HG03442 (cell line): ENCODE results near the gene NAT16.

Source experiments
- ATAC-seq: cut with Tn5 transposase; IDR thresholded peaks from one replicate; pipeline ENCODE4 v1.9.1; 2021; ENCODE audit warnings: mild to moderate bottlenecking, moderate library complexity; ENCODE audit not compliant: unreplicated experiment

NAT16 gene

GRCh38 chr7:101172005-101172853, 7.9 kb downstream of the NAT16 start:
- no peak for ATAC-seq

- no peak for ATAC-seq
These were observed 8.7 kb downstream of the NAT16 start for GRCh38 chr7:101171442-101171837.

DNA sequence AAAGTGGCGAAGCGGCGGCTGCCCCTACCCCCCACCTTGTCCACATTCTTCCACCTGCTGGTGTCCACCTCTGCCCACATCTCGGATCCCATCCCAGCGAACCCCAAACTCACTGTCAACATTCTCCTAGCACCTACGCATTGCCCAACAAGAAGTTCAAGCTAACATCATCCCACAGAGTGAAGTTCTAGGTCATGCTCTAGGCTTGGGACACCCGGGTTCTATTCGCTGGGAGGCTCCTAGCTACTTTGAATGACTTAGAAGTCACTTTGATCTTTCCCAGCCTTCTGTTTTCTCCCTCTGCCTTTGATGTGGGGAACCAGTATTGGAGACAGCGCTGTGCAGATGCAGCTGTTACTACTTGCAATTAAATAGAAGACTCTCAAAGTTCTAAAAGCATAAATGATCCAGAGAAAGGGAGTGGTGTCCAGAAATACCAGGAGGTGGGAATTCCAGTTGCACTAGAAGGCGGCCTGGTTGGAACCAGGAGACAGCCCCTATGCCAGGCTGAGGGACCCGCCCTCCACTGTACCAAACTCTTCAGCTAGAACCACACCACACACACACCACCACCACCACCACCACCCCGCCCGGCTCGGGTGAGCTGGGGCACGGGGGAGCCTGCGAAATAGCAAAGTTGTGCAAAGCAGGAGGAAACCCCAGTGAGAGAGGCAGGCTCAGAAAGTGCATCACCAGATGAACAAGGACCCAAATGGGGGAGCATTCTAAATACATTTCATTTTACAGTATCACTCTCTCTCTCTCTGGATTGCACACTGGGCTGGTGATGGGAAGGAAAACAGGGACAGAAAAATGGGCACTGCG, 9.3 kb downstream of the NAT16 start:
- no peak for ATAC-seq

- ATAC-seq, result no peak
These were observed 10.1 kb downstream of the NAT16 start for GRCh38 chr7:101169838-101170551.

DNA sequence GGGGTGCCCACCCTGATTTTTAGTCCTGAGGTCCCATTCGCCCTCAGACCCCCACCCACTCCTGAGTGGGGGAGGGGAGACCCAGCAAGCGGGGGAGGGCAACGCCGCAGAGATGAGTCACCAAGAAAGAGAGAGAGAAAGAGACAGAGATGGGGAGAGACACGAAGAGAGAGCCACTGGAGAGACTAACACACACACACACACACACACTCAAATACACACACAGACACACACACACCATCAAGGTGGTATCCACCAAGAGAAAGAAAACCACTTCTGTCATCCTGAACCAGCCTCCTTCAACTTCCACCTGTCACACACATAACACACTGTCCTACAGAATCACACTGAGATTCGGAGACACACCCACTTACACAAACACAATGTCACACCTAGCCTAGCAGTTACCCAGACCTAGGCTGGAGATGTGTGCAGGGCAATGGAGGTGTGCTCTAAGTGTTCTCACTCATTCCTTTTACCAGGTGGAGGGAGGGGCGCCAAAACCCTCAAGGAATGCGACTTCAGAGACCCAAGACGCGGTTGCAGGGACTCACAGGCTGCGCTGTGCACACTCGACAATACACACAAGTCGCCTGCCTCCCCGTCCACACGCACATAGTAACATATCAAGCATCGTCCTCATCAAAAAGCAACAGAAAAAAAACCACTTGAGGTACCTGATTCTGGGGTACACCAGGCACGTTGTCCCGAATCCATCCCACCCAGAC, 10.8 kb downstream of the NAT16 start:
- no peak for ATAC-seq

- no peak for ATAC-seq
These were observed 11.6 kb downstream of the NAT16 start for GRCh38 chr7:101168412-101169049.

GRCh38 chr7:101167645-101168411, 12.3 kb downstream of the NAT16 start:
- ATAC-seq, result no peak

DNA sequence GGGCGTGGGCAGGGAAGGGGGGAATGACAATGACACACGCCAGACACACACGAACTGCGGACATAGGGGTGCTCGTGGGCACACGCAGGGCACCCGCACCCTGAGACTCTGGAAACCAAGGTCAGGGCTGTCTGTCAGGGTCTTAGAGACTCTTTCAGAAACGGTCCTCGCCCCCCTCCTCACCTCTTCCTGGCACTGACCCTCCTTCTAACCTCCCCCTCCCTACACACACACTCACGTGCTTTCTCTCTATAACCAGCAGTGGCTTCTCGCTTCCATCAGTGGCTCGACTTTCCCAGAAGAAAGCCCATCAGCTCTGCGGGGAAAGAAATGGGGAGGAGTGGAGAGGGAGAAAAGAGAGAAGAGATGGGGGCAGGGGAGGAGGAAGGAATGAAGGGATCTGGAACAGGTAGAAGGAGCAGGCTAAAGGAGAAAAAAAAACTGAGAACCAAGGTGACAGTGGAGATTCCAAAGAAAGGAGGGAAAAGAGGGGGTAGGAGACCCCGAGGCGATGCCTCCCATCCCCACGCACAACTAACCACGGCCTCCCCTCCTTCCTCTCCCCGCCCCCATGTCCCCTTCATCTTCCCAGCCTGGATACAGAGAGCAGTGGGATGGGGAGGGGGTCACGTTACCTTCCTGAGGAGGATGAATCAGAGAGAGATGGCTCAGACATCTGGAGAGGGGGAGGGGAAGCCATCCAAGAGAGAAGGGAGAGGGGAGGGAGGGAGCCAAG, 13.0 kb downstream of the NAT16 start:
- no peak for ATAC-seq

GRCh38 chr7:101166648-101166908, 13.5 kb downstream of the NAT16 start:
- no peak for ATAC-seq

DNA sequence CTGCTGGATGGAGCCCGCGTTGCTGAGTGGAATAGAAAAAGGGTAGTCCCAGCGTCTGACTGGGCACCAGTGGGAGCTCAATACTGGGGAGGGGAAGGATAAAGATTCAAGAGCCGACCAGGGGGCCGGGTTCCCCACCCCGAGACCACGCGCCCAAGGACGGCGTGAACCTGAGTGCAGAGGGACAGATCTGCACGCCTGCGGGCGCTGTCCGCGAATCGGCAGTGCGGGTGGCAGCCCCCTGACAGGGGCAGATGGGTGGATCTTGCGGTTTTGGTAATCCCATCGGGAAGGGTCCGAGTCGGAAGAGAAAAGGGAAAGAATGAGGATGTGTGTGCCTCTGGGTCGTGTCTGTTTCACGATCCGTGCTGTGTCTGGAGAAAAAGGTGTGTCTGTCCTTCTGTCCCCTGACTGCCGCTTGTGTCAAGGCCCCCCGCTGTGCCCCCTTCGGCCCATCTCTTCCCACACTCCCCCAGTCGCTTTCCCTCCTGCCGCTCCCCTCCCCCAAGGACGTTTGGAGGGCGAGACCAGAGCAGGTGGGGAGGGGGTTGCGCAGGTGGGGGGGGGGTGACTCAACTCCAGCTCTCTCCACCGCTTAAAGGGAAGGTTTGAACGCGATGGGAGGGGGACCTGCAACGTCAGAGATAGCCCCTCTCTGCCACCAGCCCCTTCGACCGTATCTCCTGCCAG, 14.0 kb downstream of the NAT16 start:
- no peak for ATAC-seq

- peak; percentile 55 for ATAC-seq
These were observed 14.8 kb downstream of the NAT16 start, which contains the start of gene VGF for GRCh38 chr7:101165075-101165957. TSS of gene VGF (minus strand) at chr7:101165569. CDS start at chr7:101164843, 726 bp downstream.

DNA sequence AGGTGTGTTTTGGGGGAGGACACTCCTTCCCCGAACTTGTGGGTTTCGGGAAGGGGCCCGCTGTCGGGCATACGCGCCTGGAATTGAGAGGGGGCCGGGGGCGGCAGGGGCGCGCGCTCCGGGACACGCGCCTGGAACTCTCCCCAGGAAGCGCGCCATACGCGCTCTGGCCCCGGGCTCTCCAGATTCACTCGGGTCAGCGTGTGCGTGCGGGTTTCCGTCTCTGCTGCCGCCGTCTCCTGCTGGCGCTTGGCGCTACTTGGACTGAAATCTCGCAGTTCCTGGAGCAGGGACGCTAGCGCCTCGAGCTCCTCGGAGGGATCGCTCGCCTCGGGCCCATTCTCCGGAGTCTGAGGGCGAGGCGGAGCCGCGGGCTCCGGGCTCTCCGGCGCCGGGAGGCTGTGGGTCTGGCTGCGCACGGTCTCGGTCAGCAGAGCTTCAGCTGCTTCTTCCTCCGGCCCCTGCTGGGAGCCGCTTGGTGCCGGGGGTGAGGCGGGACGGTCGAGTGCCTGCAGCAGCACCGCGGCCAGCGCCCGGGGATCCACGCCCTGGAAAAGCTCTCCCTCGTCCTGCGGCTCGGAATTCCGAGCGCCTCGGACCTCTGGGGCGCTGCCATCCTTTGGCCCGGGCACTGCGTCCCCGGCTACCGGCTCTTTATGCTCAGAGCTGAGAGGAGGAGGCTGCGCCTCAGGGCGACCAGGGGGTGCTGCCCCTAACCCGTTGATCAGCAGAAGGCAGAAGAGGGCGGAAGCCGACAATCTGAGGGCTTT, 15.8 kb downstream of the NAT16 start:
- ATAC-seq, result no peak

- ATAC-seq, result no peak
These were observed 16.6 kb downstream of the NAT16 start for GRCh38 chr7:101163279-101164070.

DNA sequence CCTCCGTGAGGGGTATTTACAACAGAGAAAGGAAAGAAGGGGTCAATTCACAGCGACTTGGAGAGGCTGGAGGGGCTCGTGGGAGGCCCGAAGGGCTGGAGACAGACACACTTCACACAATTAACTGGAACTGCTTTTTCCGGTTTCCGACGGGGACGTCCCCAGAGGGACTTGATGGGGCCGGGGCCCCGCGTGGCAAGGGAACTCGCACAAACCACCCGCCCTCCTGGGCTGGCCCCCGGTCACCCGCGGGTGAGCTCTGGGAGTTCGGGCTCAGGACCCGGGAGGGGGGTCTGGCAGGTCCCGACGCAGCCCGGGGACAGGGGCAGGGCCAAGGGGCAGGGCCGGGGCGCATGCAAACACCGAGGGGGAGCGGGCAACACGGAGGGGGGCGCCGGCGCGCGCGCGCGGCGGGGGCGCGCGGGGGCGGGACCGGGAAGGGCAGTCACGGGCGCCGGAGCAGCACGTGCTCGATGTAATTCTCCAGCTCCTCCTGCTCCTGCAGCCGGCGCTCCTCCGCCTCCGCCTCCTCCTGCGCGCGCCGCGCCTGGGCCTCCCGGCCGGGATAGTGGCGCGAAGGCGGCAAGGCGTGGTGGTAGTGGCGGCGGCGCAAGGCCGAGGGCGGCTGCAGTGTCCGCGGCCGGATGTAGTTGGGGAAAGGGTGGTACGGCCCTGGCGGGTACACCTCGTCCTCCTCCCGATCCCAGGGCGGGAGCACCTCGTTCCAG, 17.4 kb downstream of the NAT16 start:
- ATAC-seq, result no peak
